ENCODE data around the gene P2RY6.

The P2RY6 gene

GRCh38 chr11:73297231-73297590, 25.1 kb downstream of the P2RY6 start:
- no peak for DNase-seq
- Mint-ChIP-seq H3K9me3 (no peaks in the 10 kb centered on the region), H3K4me1 (no peaks in the 10 kb centered on the region), H3K36me3 (no peaks in the 10 kb centered on the region), H3K4me3 (no peak overlapping the region), H3K27ac (no peak overlapping the region), H3K27me3 (peaks cover 65% of the 10 kb centered on the region)
- CTCF ChIA-PET: interaction anchor here (0.9 to 6.8 kb wide), 6 partner anchors 8 to 63 kb away, joined by 3 to 51 read pairs (median 10); no protein-coding TSS in a partner anchor

- no peaks in the 10 kb centered on the region for H3K4me1 Mint-ChIP-seq
- H3K36me3 Mint-ChIP-seq: no peaks in the 10 kb centered on the region
- no peaks in the 10 kb centered on the region for H3K9me3 Mint-ChIP-seq
- peaks cover 64% of the 10 kb centered on the region for H3K27me3 Mint-ChIP-seq
- H3K27ac Mint-ChIP-seq: no peak overlapping the region
- no peak overlapping the region for H3K4me3 Mint-ChIP-seq
- DNase-seq: no peak
- CTCF ChIA-PET: interaction anchor here (0.9 to 6.8 kb wide), 8 partner anchors 9 to 363 kb away, joined by 3 to 51 read pairs (median 4); no protein-coding TSS in a partner anchor
Measured at GRCh38 chr11:73297702-73298101, 25.6 kb downstream of the P2RY6 start.

GRCh38 chr11:73298233-73298632, 26.1 kb downstream of the P2RY6 start:
- DNase-seq: no peak
- Mint-ChIP-seq H3K27ac (no peak overlapping the region), H3K36me3 (no peaks in the 10 kb centered on the region), H3K27me3 (peaks cover 64% of the 10 kb centered on the region), H3K4me3 (no peak overlapping the region), H3K4me1 (no peaks in the 10 kb centered on the region), H3K9me3 (no peaks in the 10 kb centered on the region)
- CTCF ChIA-PET: interaction anchor here (0.9 to 6.8 kb wide), 8 partner anchors 9 to 363 kb away, joined by 3 to 51 read pairs (median 4); no protein-coding TSS in a partner anchor

- Mint-ChIP-seq H3K27me3 (peaks cover 65% of the 10 kb centered on the region), H3K27ac (no peak overlapping the region), H3K4me3 (no peak overlapping the region), H3K9me3 (no peaks in the 10 kb centered on the region), H3K4me1 (no peaks in the 10 kb centered on the region), H3K36me3 (no peaks in the 10 kb centered on the region)
- no peak for DNase-seq
- CTCF ChIA-PET: interaction anchor here (5.9 to 6.8 kb wide), 2 partner anchors 11 to 35 kb away, joined by 41 to 51 read pairs; no protein-coding TSS in a partner anchor
Measured at GRCh38 chr11:73299751-73300150, 27.6 kb downstream of the P2RY6 start.

GRCh38 chr11:73306069-73306841, 34.1 kb downstream of the P2RY6 start:
- H3K9me3 Mint-ChIP-seq: no peaks in the 10 kb centered on the region
- H3K27ac Mint-ChIP-seq: peak overlapping the region; percentile 70
- peaks cover 10% of the 10 kb centered on the region for H3K4me1 Mint-ChIP-seq
- no peak for DNase-seq
- CTCF ChIA-PET: interaction anchor here (0.6 to 6.6 kb wide), 21 partner anchors 8 to 661 kb away, joined by 3 to 101 read pairs (median 4); no protein-coding TSS in a partner anchor
- H3K4me3 Mint-ChIP-seq: peak overlapping the region; percentile 85
- peaks cover 2% of the 10 kb centered on the region for H3K36me3 Mint-ChIP-seq
- H3K27me3 Mint-ChIP-seq: peaks cover 90% of the 10 kb centered on the region

- DNase-seq: no peak
- Mint-ChIP-seq H3K27ac (no peak overlapping the region), H3K36me3 (peaks cover 2% of the 10 kb centered on the region)
Measured at GRCh38 chr11:73306977-73307322, 34.8 kb downstream of the P2RY6 start.

GRCh38 chr11:73307323-73308002, 35.3 kb downstream of the P2RY6 start:
- peaks cover 2% of the 10 kb centered on the region for H3K36me3 Mint-ChIP-seq
- CTCF ChIA-PET: interaction anchor here (0.6 to 6.6 kb wide), 18 partner anchors 9 to 663 kb away, joined by 3 to 101 read pairs (median 4); no protein-coding TSS in a partner anchor

More at GRCh38 chr11:73306977-73307322, 34.8 kb downstream of the P2RY6 start:
- Mint-ChIP-seq H3K4me1 (peaks cover 10% of the 10 kb centered on the region), H3K4me3 (peak overlapping the region; percentile 85), H3K27me3 (peaks cover 94% of the 10 kb centered on the region), H3K9me3 (no peaks in the 10 kb centered on the region)
- CTCF ChIA-PET: interaction anchor here (0.6 to 6.6 kb wide), 21 partner anchors 9 to 662 kb away, joined by 3 to 101 read pairs (median 4); no protein-coding TSS in a partner anchor

GRCh38 chr11:73308003-73308960, 36.1 kb downstream of the P2RY6 start, which contains the start of gene ARHGEF17:
TSS of gene ARHGEF17 (plus strand) at chr11:73308276. CDS start at chr11:73308639, 363 bp downstream.
- peak; percentile 55 for DNase-seq
- H3K9me3 Mint-ChIP-seq: no peaks in the 10 kb centered on the region
- H3K27me3 Mint-ChIP-seq: peaks cover 95% of the 10 kb centered on the region
- CTCF ChIA-PET: interaction anchor here (2.2 to 6.6 kb wide), 6 partner anchors 9 to 352 kb away, joined by 5 to 101 read pairs (median 12); no protein-coding TSS in a partner anchor
- no peak within 1 kb of the TSS for H3K27ac Mint-ChIP-seq
- peaks cover 2% of the 10 kb centered on the region for H3K36me3 Mint-ChIP-seq
- peaks cover 10% of the 10 kb centered on the region for H3K4me1 Mint-ChIP-seq
- peak within 1 kb of the TSS; percentile 85 for H3K4me3 Mint-ChIP-seq

More at GRCh38 chr11:73307323-73308002, 35.3 kb downstream of the P2RY6 start:
- no peak overlapping the region for H3K27ac Mint-ChIP-seq
- peak overlapping the region; percentile 85 for H3K4me3 Mint-ChIP-seq
- H3K4me1 Mint-ChIP-seq: peaks cover 10% of the 10 kb centered on the region
- peaks cover 94% of the 10 kb centered on the region for H3K27me3 Mint-ChIP-seq
- DNase-seq: peak; percentile 94
- no peaks in the 10 kb centered on the region for H3K9me3 Mint-ChIP-seq

- Mint-ChIP-seq H3K36me3 (peaks cover 2% of the 10 kb centered on the region), H3K4me3 (no peak overlapping the region), H3K27ac (no peak overlapping the region), H3K4me1 (peaks cover 19% of the 10 kb centered on the region), H3K27me3 (peaks cover 94% of the 10 kb centered on the region), H3K9me3 (no peaks in the 10 kb centered on the region)
- CTCF ChIA-PET: interaction anchor here (6.6 kb wide), 1 partner anchor 26 kb away, joined by 101 read pairs; no protein-coding TSS in a partner anchor
- no peak for DNase-seq
Measured at GRCh38 chr11:73308961-73309919, 37.1 kb downstream of the P2RY6 start.

- H3K9me3 Mint-ChIP-seq: no peaks in the 10 kb centered on the region
- peaks cover 24% of the 10 kb centered on the region for H3K4me1 Mint-ChIP-seq
- H3K36me3 Mint-ChIP-seq: peaks cover 2% of the 10 kb centered on the region
- no peak overlapping the region for H3K4me3 Mint-ChIP-seq
- CTCF ChIA-PET: interaction anchor here (6.6 kb wide), 1 partner anchor 25 kb away, joined by 101 read pairs; no protein-coding TSS in a partner anchor
- peaks cover 98% of the 10 kb centered on the region for H3K27me3 Mint-ChIP-seq
- no peak overlapping the region for H3K27ac Mint-ChIP-seq
- DNase-seq: no peak
Measured at GRCh38 chr11:73310076-73310475, 37.9 kb downstream of the P2RY6 start.

GRCh38 chr11:73310661-73311393, 38.7 kb downstream of the P2RY6 start:
- Mint-ChIP-seq H3K4me1 (peaks cover 24% of the 10 kb centered on the region), H3K9me3 (no peaks in the 10 kb centered on the region), H3K27me3 (peaks cover 95% of the 10 kb centered on the region), H3K4me3 (no peak overlapping the region), H3K27ac (no peak overlapping the region), H3K36me3 (peaks cover 2% of the 10 kb centered on the region)
- CTCF ChIA-PET: interaction anchor here (1.7 to 6.6 kb wide), 2 partner anchors 24 to 40 kb away, joined by 4 to 101 read pairs; no protein-coding TSS in a partner anchor
- no peak for DNase-seq

GRCh38 chr11:73311394-73311869, 39.3 kb downstream of the P2RY6 start:
- no peak for DNase-seq
- no peak overlapping the region for H3K4me3 Mint-ChIP-seq
- peaks cover 22% of the 10 kb centered on the region for H3K4me1 Mint-ChIP-seq
- no peak overlapping the region for H3K27ac Mint-ChIP-seq
- no peaks in the 10 kb centered on the region for H3K9me3 Mint-ChIP-seq
- peaks cover 2% of the 10 kb centered on the region for H3K36me3 Mint-ChIP-seq
- CTCF ChIA-PET: interaction anchor here (1.7 kb wide), 1 partner anchor 40 kb away, joined by 4 read pairs; no protein-coding TSS in a partner anchor
- peaks cover 92% of the 10 kb centered on the region for H3K27me3 Mint-ChIP-seq

Measured in activated naive CD4-positive, alpha-beta T cell treated with anti-CD3 and anti-CD28 coated beads, Interleukin-2, amount 10 ng/mL, durations not matched to agents 7 days and 5 days (primary cell).